HEK293 (cell line): ENCODE results near the gene AUH.

Experiments used
- CTCF ChIA-PET: fragments of 350-600 bp; formaldehyde crosslinking; extraction: SDS; loops from one replicate; lab custom pipeline; 2021; ENCODE audit warnings: antibody characterized with exemption; lab: Yijun Ruan, JAX
- POLR2A ChIA-PET: fragments of 300-600 bp; formaldehyde crosslinking; extraction: SDS; loops from one replicate; lab custom pipeline; 2020; ENCODE audit warnings: antibody characterized with exemption, inconsistent platforms; lab: Yijun Ruan, JAX
- H3K27ac ChIP-seq: fragments of 200-500 bp; sonication (Bioruptor generic); 2 replicates; pipeline ENCODE4 v1.5.1; 2014; ENCODE audit warnings: low read depth, low read length, control low read depth, inconsistent platforms; ENCODE audit errors: extremely low read depth
- H3K36me3 ChIP-seq, 2 experiments: fragments of 200-500 bp in 1 of 2; sonication (Bioruptor generic) in 1 of 2; 1 replicate in 1 of 2; 2 replicates in 1 of 2; pipeline ENCODE4 v1.5.1; 2014 to 2017; ENCODE audit warnings: inconsistent platforms in 2 of 2, low read length in 2 of 2; ENCODE audit not compliant: control insufficient read depth in 2 of 2, insufficient read depth in 1 of 2
- H3K4me1 ChIP-seq: fragments of 200-500 bp; sonication (Bioruptor generic); 2 replicates; pipeline ENCODE4 v1.5.1; 2014; ENCODE audit warnings: mild to moderate bottlenecking, low read length, inconsistent platforms; ENCODE audit not compliant: control insufficient read depth, insufficient read depth
- H3K4me3 ChIP-seq: 2 replicates; pipeline ENCODE4 v1.5.1; 2011; ENCODE audit warnings: low read depth, mild to moderate bottlenecking, control low read depth, low read length, moderate library complexity
- H3K9me3 ChIP-seq: fragments of 200-500 bp; sonication (Bioruptor generic); 2 replicates; pipeline ENCODE4 v1.5.1; 2014; ENCODE audit warnings: low read depth, low read length, inconsistent platforms; ENCODE audit not compliant: control insufficient read depth, insufficient read depth
- GLIS2 ChIP-seq: fragments of 450-650 bp; formaldehyde crosslinking; IDR thresholded peaks from 2 replicates; pipeline ENCODE4 v1.5.1; 2016; ENCODE audit warnings: missing biosample characterization, missing genetic modification characterization
- IKZF3 ChIP-seq: fragments of 450-650 bp; IDR thresholded peaks from 2 replicates; pipeline ENCODE4 v1.5.0; 2018; ENCODE audit warnings: missing biosample characterization, mild to moderate bottlenecking, missing genetic modification characterization, moderate library complexity
- SALL2 ChIP-seq: fragments of 450-650 bp; formaldehyde crosslinking; IDR thresholded peaks from 2 replicates; pipeline ENCODE4 v1.5.0; 2017; ENCODE audit warnings: missing biosample characterization, mild to moderate bottlenecking, missing genetic modification characterization, borderline replicate concordance
- SP2 ChIP-seq: fragments of 450-650 bp; formaldehyde crosslinking; IDR thresholded peaks from 2 replicates; pipeline ENCODE4 v1.5.1; 2016; ENCODE audit warnings: missing biosample characterization, missing genetic modification characterization
- SP3 ChIP-seq: fragments of 450-650 bp; formaldehyde crosslinking; IDR thresholded peaks from 2 replicates; pipeline ENCODE4 v1.5.1; 2016; ENCODE audit warnings: missing biosample characterization, missing genetic modification characterization
- YY1 ChIP-seq: fragments of 450-650 bp; formaldehyde crosslinking; IDR thresholded peaks from 2 replicates; pipeline ENCODE4 v1.5.1; 2018; ENCODE audit warnings: missing biosample characterization, missing genetic modification characterization
- ZBTB11 ChIP-seq: fragments of 450-650 bp; formaldehyde crosslinking; conservative IDR thresholded peaks from 2 replicates; pipeline ENCODE4 v1.5.1; 2016; ENCODE audit warnings: low read depth, missing biosample characterization, missing genetic modification characterization
- ZBTB44 ChIP-seq: fragments of 450-650 bp; IDR thresholded peaks from 2 replicates; pipeline ENCODE4 v1.5.1; 2018; ENCODE audit warnings: missing biosample characterization, mild to moderate bottlenecking, missing genetic modification characterization
- ZNF239 ChIP-seq: fragments of 450-650 bp; formaldehyde crosslinking; IDR thresholded peaks from 2 replicates; pipeline ENCODE4 v1.5.1; 2016; ENCODE audit warnings: missing biosample characterization, missing genetic modification characterization
- ZNF416 ChIP-seq: fragments of 450-650 bp; formaldehyde crosslinking; IDR thresholded peaks from 2 replicates; pipeline ENCODE4 v1.5.1; 2016; ENCODE audit warnings: missing biosample characterization, missing genetic modification characterization
- ZNF513 ChIP-seq: fragments of 450-650 bp; IDR thresholded peaks from 2 replicates; pipeline ENCODE4 v1.5.1; 2018; ENCODE audit warnings: missing biosample characterization, missing genetic modification characterization
- ZNF530 ChIP-seq: fragments of 450-650 bp; formaldehyde crosslinking; IDR thresholded peaks from 2 replicates; pipeline ENCODE4 v1.5.1; 2016; ENCODE audit warnings: low read depth, missing biosample characterization, missing genetic modification characterization
- ZNF571 ChIP-seq: fragments of 450-650 bp; formaldehyde crosslinking; IDR thresholded peaks from 2 replicates; pipeline ENCODE4 v1.5.0; 2017; ENCODE audit warnings: missing biosample characterization, missing genetic modification characterization
- ZNF707 ChIP-seq: fragments of 450-650 bp; formaldehyde crosslinking; IDR thresholded peaks from 2 replicates; pipeline ENCODE4 v1.5.1; 2016; ENCODE audit warnings: missing biosample characterization, missing genetic modification characterization
- ZNF747 ChIP-seq: fragments of 450-650 bp; formaldehyde crosslinking; IDR thresholded peaks from 2 replicates; pipeline ENCODE4 v1.5.1; 2016; ENCODE audit warnings: missing biosample characterization, missing genetic modification characterization
- ZSCAN5A ChIP-seq: fragments of 450-650 bp; formaldehyde crosslinking; IDR thresholded peaks from 2 replicates; pipeline ENCODE4 v1.5.1; 2016; ENCODE audit warnings: missing biosample characterization, missing genetic modification characterization
- TF ChIP-seq, protein P1 (sequence below): fragments of 450-650 bp; formaldehyde crosslinking; IDR thresholded peaks from 2 replicates; pipeline ENCODE4 v1.5.1; 2016; ENCODE audit warnings: missing biosample characterization, missing genetic modification characterization

Gene AUH

DNA sequence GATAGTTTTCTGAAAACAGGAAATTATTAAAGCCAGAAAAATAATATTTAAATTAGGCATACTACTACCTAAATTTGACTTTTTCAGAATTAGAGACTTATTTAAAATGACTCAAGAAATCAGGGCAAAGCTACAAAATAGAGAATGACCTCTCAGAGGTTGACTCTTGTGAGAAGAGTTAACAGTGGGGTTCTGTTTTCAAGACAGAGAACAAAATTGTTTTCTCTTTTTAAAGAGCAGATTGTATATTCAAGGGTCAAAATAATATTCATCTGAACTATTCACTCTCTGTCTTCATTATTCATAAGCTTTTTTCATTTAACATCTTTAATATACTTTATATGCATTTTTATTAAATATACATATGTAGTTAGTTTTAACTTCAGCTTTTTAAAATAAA lies 21.9 kb upstream of the AUH start (continued):
- TF ChIP-seq ZNF707 (tag by site-specific recombination): no peak
- no peak for TF ChIP-seq ZNF747 (tag by site-specific recombination)
- TF ChIP-seq ZNF571 (tag by site-specific recombination): no peak
- TF ChIP-seq ZNF239 (tag by site-specific recombination): no peak
- no peak for TF ChIP-seq SALL2 (tag by site-specific recombination)

DNA sequence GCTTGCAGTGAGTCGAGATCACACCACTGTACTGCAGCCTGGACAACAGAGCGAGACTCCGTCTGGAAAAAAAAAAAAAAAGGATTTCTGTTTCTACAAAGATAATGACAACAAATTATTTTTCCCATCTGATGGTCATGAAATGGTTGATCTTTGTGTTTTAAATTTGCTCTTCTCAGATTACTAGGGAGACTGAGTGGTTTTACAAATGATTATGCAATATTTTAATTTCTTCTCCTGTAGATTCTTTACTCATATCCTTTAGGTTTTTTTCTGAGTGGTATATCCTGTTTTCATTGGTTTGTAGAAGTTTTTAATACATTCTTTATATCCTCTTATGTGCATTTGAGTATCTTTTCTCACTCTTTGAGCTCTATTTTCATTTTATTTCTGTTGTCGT lies 20.6 kb upstream of the AUH start:
- Histone ChIP-seq H3K9me3 (no peaks in the 10 kb centered on the region), H3K4me3 (no peak overlapping the region), H3K27ac (no peak overlapping the region)
- CTCF ChIA-PET: interaction anchor here (1.3 kb wide), 1 partner anchor 18 kb away, joined by 3 read pairs; no protein-coding TSS in a partner anchor
- no peak for TF ChIP-seq IKZF3 (tag by site-specific recombination)
- TF ChIP-seq SP2 (tag by site-specific recombination): no peak
- no peak for TF ChIP-seq ZBTB44 (tag by site-specific recombination)
- TF ChIP-seq ZSCAN5A (tag by site-specific recombination): no peak
- no peak for TF ChIP-seq ZNF513
- no peak for TF ChIP-seq YY1
- TF ChIP-seq ZNF530 (tag by site-specific recombination): no peak
- TF ChIP-seq ZBTB11 (tag by site-specific recombination): no peak
- TF ChIP-seq ZNF416: no peak
- TF ChIP-seq, protein P1, sequence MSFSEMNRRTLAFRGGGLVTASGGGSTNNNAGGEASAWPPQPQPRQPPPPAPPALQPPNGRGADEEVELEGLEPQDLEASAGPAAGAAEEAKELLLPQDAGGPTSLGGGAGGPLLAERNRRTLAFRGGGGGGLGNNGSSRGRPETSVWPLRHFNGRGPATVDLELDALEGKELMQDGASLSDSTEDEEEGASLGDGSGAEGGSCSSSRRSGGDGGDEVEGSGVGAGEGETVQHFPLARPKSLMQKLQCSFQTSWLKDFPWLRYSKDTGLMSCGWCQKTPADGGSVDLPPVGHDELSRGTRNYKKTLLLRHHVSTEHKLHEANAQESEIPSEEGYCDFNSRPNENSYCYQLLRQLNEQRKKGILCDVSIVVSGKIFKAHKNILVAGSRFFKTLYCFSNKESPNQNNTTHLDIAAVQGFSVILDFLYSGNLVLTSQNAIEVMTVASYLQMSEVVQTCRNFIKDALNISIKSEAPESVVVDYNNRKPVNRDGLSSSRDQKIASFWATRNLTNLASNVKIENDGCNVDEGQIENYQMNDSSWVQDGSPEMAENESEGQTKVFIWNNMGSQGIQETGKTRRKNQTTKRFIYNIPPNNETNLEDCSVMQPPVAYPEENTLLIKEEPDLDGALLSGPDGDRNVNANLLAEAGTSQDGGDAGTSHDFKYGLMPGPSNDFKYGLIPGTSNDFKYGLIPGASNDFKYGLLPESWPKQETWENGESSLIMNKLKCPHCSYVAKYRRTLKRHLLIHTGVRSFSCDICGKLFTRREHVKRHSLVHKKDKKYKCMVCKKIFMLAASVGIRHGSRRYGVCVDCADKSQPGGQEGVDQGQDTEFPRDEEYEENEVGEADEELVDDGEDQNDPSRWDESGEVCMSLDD (tag by site-specific recombination): no peak
- TF ChIP-seq GLIS2: no peak
- TF ChIP-seq SP3 (tag by site-specific recombination): no peak
- TF ChIP-seq, all 188 proteins: peak for 0
- no peaks in the 10 kb centered on the region for H3K4me1 ChIP-seq
- H3K36me3 ChIP-seq: no peaks in the 10 kb centered on the region
- POLR2A ChIA-PET: no interaction called here
